Esophagus muscularis mucosa (tissue), 4 donors: ENCODE measurements around the gene LENEP. TPM values are rescaled to one million over a fixed set of nuclear protein-coding genes. Genes with fewer than 3 reads are reported as not detected.

Source experiments
- DNase-seq: peaks from one replicate; pipeline ENCODE4 v3.0.0-alpha.2; 2017; ENCODE audit errors: extremely low spot score
- H3K27ac ChIP-seq, 4 donors: fragments of 200-600 bp; sonication (generic); replicated peaks in 1 of 4; 1 replicate in 3 of 4; 2 replicates in 1 of 4; pipeline ENCODE4 v1.5.1; 2016 to 2019; ENCODE audit warnings: mild to moderate bottlenecking in 1 of 4
- H3K27me3 ChIP-seq, 4 donors: fragments of 200-600 bp; sonication (generic); one replicate each; pipeline versions ENCODE4 v1.5.1 to v1.6.0; 2016 to 2019
- H3K36me3 ChIP-seq, 4 donors: fragments of 200-600 bp; sonication (generic); one replicate each; pipeline ENCODE4 v1.5.1; 2016 to 2019
- H3K4me1 ChIP-seq, 4 donors: fragments of 200-600 bp; sonication (generic); one replicate each; pipeline ENCODE4 v1.5.1; 2016 to 2019
- H3K4me3 ChIP-seq, 4 donors: fragments of 200-600 bp; sonication (generic); 1 replicate in 2 of 4; 2 replicates in 2 of 4; pipeline ENCODE4 v1.5.1; 2016 to 2019; ENCODE audit warnings: mild to moderate bottlenecking in 4 of 4, moderate library complexity in 1 of 4
- H3K9me3 ChIP-seq, 4 donors: fragments of 200-600 bp; sonication (generic); 1 replicate in 3 of 4; 2 replicates in 1 of 4; pipeline ENCODE4 v1.5.1; 2016 to 2019
- CTCF ChIP-seq, 3 experiments: fragments of 200-600 bp in 2 of 3; fragments of 450-650 bp in 1 of 3; sonication (generic) in 2 of 3; IDR thresholded peaks; one replicate each; pipeline ENCODE4 v1.5.1; 2017 to 2019; ENCODE audit warnings: antibody characterized with exemption in 3 of 3, mild to moderate bottlenecking in 2 of 3, moderate library complexity in 1 of 3
- EP300 ChIP-seq: sonication (generic); formaldehyde crosslinking; IDR thresholded peaks from one replicate; pipeline ENCODE4 v1.6.1; 2017; ENCODE audit warnings: antibody characterized with exemption
- POLR2A ChIP-seq: fragments of 450-650 bp; IDR thresholded peaks from one replicate; pipeline ENCODE4 v1.6.1; 2017; ENCODE audit warnings: antibody characterized with exemption, moderate library complexity, mild to moderate bottlenecking, low read depth
- POLR2AphosphoS5 ChIP-seq, 2 donors: sonication (generic); formaldehyde crosslinking; IDR thresholded peaks; one replicate each; pipeline ENCODE4 v1.6.1; 2017; ENCODE audit warnings: antibody characterized with exemption in 2 of 2
- WGBS: methylation state at CpG from one replicate; pipeline ENCODE4 v1.1.5; 2018; 5-methylcytosine and 5-hydroxymethylcytosine counted together
- intact Hi-C: fragments of 100-400 bp; cut with DNase I; formaldehyde crosslinking; loops from one replicate; pipeline ENCODE4 v1.15.1; 2023
- total RNA-seq, 4 donors: library from RNA; depleted of rRNA; stranded (reverse); fragments of >200 nt; gene quantifications; one replicate each; pipeline versions ENCODE4 v1.1.0 to v1.2.1, GENCODE V29; 2016

Gene LENEP
- total RNA-seq, 4 donors from 2014 or later: not detected

- intact Hi-C loops: no loop called here
- no peak for DNase-seq
- H3K27ac ChIP-seq: no peak overlapping the region
- H3K27me3 ChIP-seq: no peaks in the 10 kb centered on the region
- H3K4me1 ChIP-seq: peaks cover 4 to 13% (median 11%) of the 10 kb centered on the region in 4 donors
- 82% methylated on average over 18 of the region's 20 CpGs for WGBS
- H3K4me3 ChIP-seq: no peak overlapping the region
- no peak for TF ChIP-seq EP300
- TF ChIP-seq POLR2A: no peak
- no peak for TF ChIP-seq POLR2AphosphoS5 (IDR thresholded peaks at IDR 0.05)
- no peak for TF ChIP-seq CTCF (IDR thresholded peaks at IDR 0.05)
- no peaks in the 10 kb centered on the region for H3K36me3 ChIP-seq
- H3K9me3 ChIP-seq: no peaks in the 10 kb centered on the region
Measured at GRCh38 chr1:155034318-155035208, 41.2 kb downstream of the LENEP start.

GRCh38 chr1:155035936-155036335 is 42.5 kb downstream of the LENEP start:
- no peak overlapping the region for H3K4me3 ChIP-seq
- H3K4me1 ChIP-seq: peaks cover 4 to 13% (median 11%) of the 10 kb centered on the region in 4 donors
- H3K9me3 ChIP-seq: no peaks in the 10 kb centered on the region
- H3K36me3 ChIP-seq: no peaks in the 10 kb centered on the region
- H3K27me3 ChIP-seq: no peaks in the 10 kb centered on the region
- H3K27ac ChIP-seq: no peak overlapping the region
- no peak for DNase-seq
- intact Hi-C loops: no loop called here
- TF ChIP-seq CTCF (IDR thresholded peaks at IDR 0.05): no peak
- TF ChIP-seq EP300: no peak
- no peak for TF ChIP-seq POLR2A
- no peak for TF ChIP-seq POLR2AphosphoS5 (IDR thresholded peaks at IDR 0.05)
- WGBS: 70% methylated on average over 2 of the region's 2 CpGs

GRCh38 chr1:155037043-155037442 is 43.7 kb downstream of the LENEP start:
- intact Hi-C loops: no loop called here
- Histone ChIP-seq H3K36me3 (no peaks in the 10 kb centered on the region), H3K9me3 (no peaks in the 10 kb centered on the region), H3K27me3 (no peaks in the 10 kb centered on the region), H3K27ac (no peak overlapping the region), H3K4me3 (no peak overlapping the region), H3K4me1 (peaks cover 4 to 13% (median 11%) of the 10 kb centered on the region in 4 donors)
- DNase-seq: no peak
- TF ChIP-seq CTCF (IDR thresholded peaks at IDR 0.05) (no peak), POLR2AphosphoS5 (IDR thresholded peaks at IDR 0.05) (no peak), POLR2A (no peak)
- WGBS: 89% methylated on average over 1 of the region's 3 CpGs

GRCh38 chr1:155037851-155038441 is 44.6 kb downstream of the LENEP start:
- no peaks in the 10 kb centered on the region for H3K27me3 ChIP-seq
- TF ChIP-seq CTCF (IDR thresholded peaks at IDR 0.05): no peak
- no peak for TF ChIP-seq EP300
- TF ChIP-seq POLR2A: no peak
- no peak for TF ChIP-seq POLR2AphosphoS5 (IDR thresholded peaks at IDR 0.05)
- WGBS: 90% methylated on average over 6 of the region's 6 CpGs
- no peak overlapping the region for H3K27ac ChIP-seq
- DNase-seq: no peak
- H3K4me1 ChIP-seq: peaks cover 4 to 13% (median 11%) of the 10 kb centered on the region in 4 donors
- no peaks in the 10 kb centered on the region for H3K36me3 ChIP-seq
- H3K9me3 ChIP-seq: no peaks in the 10 kb centered on the region
- no peak overlapping the region for H3K4me3 ChIP-seq
- intact Hi-C loops: no loop called here
